HG02870 (cell line): ENCODE measurements around the gene NRF1.

ENCODE experiments used
- ATAC-seq: cut with Tn5 transposase; IDR thresholded peaks from one replicate; pipeline ENCODE4 v1.9.1; 2021; ENCODE audit warnings: mild to moderate bottlenecking, moderate library complexity; ENCODE audit not compliant: unreplicated experiment

NRF1 gene

DNA sequence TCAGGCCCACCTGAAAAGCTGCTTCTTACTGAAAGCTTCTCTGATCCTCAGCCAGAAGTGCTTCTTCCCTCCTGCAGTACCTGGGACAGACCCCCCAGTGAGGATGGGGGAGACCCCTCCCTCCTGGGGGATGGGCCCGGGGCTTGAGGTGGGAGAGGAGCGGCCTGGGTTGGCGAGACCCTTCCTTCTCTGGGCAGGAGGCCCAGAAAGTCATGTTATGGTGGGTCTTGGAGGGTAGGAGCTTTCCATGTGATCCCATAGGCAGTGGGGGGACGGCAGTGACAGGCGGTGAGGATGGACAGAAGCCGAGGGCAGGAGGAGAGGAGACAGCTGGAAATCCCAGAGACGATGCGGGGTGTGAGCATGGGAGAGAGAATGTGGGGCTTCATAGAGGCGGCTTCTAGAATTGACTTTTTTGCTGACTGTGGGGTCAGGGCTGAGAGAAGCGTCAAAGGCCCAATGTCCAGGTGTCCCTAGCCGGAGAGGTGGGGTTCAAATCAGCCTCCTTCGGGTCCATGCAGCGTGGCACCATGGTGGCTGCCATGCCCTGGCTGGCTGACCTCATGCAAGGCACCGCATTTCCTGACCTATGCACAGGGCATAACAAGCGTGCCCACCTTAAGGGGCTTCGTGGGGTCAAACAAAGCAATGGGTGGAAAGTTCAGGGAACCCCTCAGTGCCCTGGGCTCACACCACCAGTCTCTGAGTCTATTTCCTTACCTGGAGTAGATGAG, 187.3 kb downstream of the NRF1 start:
- ATAC-seq: no peak

DNA sequence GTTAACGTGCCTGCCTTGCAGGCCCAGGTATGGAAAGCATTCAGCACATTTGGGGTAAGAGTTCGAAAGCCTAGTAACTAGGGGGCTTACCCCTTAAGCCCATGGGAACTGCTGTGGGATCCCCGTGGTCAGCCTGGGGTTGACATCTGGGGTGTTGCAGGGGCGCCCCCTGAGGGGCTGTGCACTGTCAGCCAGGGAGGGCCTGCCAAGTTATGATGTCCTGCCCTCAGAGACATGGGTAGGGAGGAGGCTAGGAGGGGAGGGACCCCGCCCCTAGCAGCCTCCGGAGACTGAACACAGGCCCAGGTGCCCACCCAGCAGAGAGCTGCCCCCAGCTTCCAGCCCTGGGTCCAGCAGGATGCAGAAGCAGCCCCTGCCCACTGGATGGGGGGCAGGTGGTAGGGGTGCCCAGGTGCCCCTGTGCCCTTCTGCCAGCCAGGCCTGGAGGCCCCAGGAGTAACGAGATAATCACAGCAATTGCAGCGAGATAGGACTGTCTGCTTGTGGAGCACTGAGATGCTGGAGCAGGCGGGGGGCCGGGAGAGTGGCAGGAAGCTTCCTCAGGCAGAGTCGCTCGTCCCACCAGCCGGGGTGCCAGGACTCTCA, 187.9 kb downstream of the NRF1 start:
- ATAC-seq: no peak

DNA sequence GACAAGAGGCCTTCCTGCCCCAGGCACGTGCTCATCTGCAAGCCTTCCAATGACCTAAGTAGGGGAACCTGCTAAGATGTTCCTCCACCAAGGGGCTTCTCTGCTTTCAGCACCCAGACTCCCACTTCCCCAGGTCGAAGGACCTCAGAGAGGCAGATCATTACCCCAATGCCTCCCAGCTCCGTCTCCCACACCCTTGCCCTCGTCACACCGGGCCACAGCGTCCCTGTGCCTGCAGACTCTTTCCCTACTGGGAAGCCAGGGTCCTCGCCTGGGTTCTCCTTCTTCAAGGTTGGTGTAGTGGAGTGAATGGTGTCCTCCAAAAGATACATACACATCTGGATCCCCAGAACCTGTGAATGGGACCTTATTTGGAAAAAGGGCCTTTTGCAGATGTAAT, 189.4 kb downstream of the NRF1 start:
- no peak for ATAC-seq

DNA sequence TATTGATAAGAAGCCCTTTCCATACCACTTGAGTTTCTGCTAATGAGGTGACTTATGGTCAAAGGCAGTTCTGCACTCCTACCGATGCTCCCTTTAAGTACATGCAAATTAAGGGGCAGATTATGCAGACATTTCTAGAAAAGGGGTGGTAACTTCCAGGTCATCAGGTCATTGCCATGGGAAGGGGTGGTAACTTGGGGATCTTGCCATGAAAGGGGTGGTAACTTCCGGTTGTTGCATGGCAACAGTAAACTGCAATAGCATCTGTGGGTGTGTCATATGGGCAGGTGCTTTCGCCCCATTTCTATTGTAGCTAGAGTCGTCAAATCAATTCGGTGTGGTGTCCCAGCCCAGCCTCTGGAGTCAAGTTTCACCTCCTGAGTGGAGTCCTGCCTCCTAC, 190.4 kb downstream of the NRF1 start:
- ATAC-seq: no peak

DNA sequence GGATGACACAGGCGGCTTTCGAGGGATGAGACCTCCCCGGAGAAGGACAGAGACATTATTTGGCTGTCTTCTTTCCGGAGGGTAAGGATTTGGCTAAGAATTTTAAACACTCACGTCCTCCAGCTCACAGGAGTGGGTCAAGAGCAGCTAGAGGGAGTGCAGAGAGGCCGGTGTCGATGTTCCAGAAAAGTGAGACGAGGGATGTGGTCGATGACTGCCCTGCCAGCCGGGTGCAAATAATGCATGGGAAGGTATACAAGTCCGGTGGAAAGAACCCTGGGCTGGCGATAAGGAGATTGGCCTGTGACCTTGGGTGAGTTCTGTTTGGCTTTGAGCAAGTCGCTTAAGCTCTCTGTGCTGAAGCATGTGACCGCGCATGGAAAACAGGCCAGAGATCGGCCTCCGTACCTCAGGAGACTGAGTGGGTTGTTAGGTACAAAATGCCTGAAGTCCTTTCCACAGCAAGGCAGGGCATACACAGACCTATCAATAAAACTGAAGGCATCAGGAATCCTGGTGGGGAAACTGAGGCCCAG, 192.1 kb downstream of the NRF1 start:
- no peak for ATAC-seq

DNA sequence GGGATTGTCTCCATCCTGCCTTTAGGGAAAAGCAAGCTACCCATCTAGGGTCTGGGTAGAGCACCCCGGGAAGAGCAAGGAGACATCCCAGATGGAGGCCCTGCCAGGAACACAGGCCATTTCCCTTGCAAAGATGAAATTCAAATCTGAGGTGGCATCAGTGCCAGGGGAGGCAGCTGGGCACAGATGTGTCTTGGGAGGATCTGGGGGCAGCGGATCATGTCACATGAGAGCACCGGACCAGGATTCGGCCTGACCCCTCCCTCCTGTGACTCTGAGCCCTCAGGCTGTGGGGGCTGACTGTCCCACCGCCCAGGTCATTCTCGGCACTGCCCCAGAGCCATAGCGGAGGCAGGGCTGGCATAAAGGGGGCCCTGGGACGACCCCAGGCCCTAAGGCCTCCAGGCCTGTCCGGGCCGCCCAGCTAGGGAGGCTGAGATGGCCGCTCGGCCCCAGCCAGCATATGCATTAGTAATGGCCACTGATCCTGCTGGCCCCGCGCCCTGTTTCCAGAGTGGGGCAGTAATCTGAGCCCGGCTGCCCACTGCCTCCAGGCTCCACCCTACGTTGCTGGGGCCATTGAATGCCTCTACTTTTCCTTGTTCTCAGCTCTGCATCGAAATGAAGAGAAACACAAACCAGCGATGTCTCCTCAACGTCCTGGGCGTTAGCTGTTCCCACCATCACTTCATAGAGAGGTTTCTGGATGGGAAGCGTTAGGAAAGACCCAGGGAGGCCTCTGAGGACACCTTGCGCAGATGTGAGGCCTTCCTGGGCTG, 192.8 kb downstream of the NRF1 start:
- ATAC-seq: no peak

DNA sequence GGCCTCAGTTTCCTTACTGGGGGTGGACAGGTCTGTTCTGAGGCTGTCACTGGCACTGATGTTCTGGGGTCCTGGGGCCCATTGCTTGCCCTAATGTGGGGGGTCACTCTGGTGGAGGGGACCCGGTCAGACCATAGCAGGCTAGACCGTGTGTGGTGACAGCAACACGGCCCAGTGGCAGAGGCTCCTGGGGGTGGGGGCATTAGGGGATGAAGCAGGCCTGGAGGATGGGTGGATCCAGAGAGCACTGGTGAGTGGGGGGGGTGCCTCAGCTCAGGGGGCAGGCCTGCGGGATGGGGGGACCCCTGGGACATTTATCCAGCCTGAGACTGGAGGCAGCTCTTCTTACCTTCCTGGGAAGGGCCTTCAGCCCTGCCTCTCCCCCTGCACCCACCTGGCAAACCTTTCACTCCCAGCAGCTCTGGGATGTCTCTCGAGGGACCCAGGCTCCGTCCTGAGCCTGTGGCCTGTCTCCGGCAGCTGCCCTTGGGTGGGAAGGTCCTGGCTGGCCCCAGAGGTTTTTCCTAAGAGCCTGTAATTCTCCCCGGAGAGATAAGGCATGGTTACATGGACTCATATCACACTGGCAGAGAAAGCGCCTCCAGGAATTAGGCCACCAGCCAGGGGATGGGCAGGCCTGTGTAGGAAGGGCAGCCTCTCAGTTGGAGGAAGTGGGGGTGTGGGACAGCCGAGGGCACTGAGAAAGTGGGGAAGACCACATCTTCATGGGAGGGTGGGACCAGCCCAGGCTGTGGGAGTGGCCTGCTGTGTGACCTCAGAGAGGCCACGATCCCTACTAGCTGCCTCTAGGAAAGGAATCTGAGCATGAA, 193.6 kb downstream of the NRF1 start:
- ATAC-seq: no peak
